HG03025 (cell line): ENCODE measurements around the gene CASP4.
A peak's percentile ranks its signal among the peaks of the same experiment; 100 is the strongest.
"Not testable (repeated sequence)": the region's sequence is repeated elsewhere in the genome, so short reads cannot be mapped to it uniquely, and the experiment has no call there.

Experiments
- ATAC-seq: cut with Tn5 transposase; IDR thresholded peaks from one replicate; pipeline ENCODE4 v1.9.1; 2021; ENCODE audit warnings: mild to moderate bottlenecking, moderate library complexity; ENCODE audit not compliant: unreplicated experiment, low FRiP score

The CASP4 gene

GRCh38 chr11:104957280-104957679, 11.1 kb downstream of the CASP4 start:
- ATAC-seq = no peak

- ATAC-seq = no peak
Measured at GRCh38 chr11:104956528-104956927, 11.8 kb downstream of the CASP4 start.

GRCh38 chr11:104946907-104947306, 21.5 kb downstream of the CASP4 start:
- ATAC-seq = peak; percentile 87

- ATAC-seq = no peak
Measured at GRCh38 chr11:104944076-104944475, 24.3 kb downstream of the CASP4 start.

- no peak for ATAC-seq
Measured at GRCh38 chr11:104943561-104943960, 24.8 kb downstream of the CASP4 start.

GRCh38 chr11:104934594-104934993, 33.8 kb downstream of the CASP4 start:
- ATAC-seq = no peak

GRCh38 chr11:104934073-104934472, 34.3 kb downstream of the CASP4 start:
- not testable (repeated sequence) for ATAC-seq

GRCh38 chr11:104928811-104929210, 39.6 kb downstream of the CASP4 start:
- no peak for ATAC-seq

- no peak for ATAC-seq
Measured at GRCh38 chr11:104926771-104927611, 41.4 kb downstream of the CASP4 start.

GRCh38 chr11:104925850-104926249, 42.5 kb downstream of the CASP4 start:
- no peak for ATAC-seq

- ATAC-seq = no peak
Measured at GRCh38 chr11:104918113-104918824, 50.1 kb downstream of the CASP4 start.

- ATAC-seq = no peak
Measured at GRCh38 chr11:104917271-104918112, 50.9 kb downstream of the CASP4 start.

- no peak for ATAC-seq
Measured at GRCh38 chr11:104916442-104916841, 51.9 kb downstream of the CASP4 start.

- no peak for ATAC-seq
Measured at GRCh38 chr11:104912102-104912501, 56.3 kb downstream of the CASP4 start.

GRCh38 chr11:104908186-104908531, 60.2 kb downstream of the CASP4 start:
- ATAC-seq = no peak

GRCh38 chr11:104907521-104908185, 60.7 kb downstream of the CASP4 start:
- no peak for ATAC-seq

GRCh38 chr11:104905271-104905670, 63.1 kb downstream of the CASP4 start:
- no peak for ATAC-seq

- ATAC-seq = no peak
Measured at GRCh38 chr11:104899226-104899625, 69.1 kb downstream of the CASP4 start.

- ATAC-seq = no peak
Measured at GRCh38 chr11:104898685-104899013, 69.7 kb downstream of the CASP4 start.

GRCh38 chr11:104897891-104898684, 70.3 kb downstream of the CASP4 start, which contains the start of gene CASP12:
Gene CASP12 (minus strand): TSS chr11:104898460.
- ATAC-seq = no peak
